Retina (tissue), 1 donor: ENCODE data around the gene SLC25A6.
"Not testable (repeated sequence)": the region's sequence is repeated elsewhere in the genome, so short reads cannot be mapped to it uniquely, and the experiment has no call there.

ENCODE experiments used
- DNase-seq: peaks from one replicate; pipeline ENCODE4 v3.0.0-alpha.2; 2016

SLC25A6 gene

DNA sequence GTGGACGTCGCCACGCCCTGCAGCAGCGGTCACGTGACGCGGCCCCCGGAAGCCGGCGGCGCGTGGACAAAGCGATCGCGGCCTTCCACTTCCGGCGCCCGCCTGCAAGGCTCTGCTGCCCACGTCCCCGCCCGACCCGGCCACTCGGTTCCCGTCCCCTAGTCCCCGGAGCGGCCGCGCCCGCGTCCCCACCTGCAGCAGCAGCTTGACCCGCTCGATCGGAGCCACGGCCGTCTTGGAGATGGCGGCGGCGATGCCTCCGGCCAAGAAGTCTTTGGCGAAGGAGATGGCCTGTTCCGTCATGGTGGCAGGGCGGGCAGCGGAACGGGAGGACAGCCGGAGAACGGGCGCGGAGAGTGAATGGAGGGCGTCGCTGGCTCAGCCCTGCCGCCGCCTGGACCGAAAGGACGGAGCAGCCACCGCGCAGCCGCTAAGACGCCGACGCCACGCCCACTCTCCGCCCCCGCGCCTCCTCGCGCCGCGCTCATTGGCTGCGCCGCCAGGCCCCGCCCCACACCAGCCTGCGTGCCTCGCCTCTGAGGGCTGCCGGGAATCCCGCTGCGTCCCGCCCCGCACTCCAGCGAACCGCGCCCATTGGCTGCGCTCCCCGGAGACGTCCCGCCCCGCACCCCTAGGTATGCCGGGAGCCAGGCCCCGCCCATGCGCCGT, at the start of gene SLC25A6:
Gene SLC25A6 (minus strand): TSS at position 407 of the 669 bp plus-strand sequence. CDS start 104 bp downstream, at position 303.
- peak; percentile 98 for DNase-seq

DNA sequence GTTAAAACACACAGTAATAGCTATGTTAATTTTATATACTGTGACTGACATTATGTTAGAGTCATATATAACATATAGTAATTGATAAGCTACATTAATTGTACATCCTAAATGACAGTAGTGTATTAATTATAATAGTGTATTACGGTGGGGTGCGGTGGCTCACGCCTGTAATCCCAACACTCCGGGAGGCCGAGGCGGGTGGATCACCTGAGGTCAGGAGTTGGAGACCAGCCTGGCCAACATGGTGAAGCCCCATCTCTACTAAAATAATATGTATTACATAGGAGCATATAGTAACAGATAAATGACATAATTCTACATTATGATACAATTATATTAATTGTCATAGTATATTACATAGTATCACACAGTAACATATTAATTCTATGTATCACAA, 48.6 kb upstream of the SLC25A6 start:
- no peak for DNase-seq

DNA sequence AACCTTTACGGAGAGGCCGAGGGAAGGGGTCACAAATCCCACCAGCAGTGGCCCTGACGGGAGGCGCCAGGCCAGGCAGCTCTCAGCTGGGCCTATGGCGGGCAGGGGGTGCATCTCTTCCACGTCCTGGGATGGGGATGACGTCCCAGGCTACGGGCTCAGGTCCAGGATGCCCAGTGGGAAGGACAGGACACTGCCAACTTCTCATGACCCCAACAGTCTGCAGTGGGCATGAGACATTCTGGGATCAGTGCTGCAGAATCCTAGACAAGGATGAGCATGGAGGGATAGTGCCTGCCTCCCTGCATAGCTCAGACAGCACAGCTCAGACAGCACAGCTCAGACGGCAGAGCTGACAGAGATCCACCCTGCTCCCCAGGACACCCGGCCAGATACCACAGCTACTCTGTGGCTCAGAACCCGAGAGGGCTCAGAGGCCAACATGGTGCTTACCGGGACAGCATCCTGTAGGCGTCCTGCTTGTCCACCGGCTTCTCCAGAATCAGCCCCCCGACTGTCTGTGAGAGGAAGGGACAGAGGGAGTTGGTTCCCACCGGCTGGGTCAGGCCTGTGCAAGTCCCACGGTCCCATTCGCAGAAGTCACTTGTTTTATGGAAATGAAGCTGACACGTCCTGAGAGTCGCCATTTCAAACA, 43.5 kb upstream of the SLC25A6 start:
- no peak for DNase-seq

DNA sequence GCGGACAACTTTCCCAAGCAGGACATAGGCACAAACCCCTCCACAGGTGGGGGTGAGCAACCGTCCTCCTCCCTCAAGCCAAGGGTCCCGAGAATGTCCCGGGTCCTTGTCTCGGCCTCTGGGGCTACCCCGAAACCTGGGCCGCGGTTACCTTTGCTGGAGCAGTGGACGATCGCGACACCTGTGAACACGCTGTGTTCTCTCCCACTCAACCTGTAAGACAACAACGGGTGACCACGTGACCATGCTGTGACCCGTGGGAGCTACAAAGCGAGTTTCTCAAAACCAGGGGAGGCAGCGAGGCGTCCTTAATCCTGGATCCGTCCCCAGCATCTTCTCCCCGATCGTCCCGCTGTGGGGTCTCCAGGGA, 42.9 kb upstream of the SLC25A6 start:
- no peak for DNase-seq

DNA sequence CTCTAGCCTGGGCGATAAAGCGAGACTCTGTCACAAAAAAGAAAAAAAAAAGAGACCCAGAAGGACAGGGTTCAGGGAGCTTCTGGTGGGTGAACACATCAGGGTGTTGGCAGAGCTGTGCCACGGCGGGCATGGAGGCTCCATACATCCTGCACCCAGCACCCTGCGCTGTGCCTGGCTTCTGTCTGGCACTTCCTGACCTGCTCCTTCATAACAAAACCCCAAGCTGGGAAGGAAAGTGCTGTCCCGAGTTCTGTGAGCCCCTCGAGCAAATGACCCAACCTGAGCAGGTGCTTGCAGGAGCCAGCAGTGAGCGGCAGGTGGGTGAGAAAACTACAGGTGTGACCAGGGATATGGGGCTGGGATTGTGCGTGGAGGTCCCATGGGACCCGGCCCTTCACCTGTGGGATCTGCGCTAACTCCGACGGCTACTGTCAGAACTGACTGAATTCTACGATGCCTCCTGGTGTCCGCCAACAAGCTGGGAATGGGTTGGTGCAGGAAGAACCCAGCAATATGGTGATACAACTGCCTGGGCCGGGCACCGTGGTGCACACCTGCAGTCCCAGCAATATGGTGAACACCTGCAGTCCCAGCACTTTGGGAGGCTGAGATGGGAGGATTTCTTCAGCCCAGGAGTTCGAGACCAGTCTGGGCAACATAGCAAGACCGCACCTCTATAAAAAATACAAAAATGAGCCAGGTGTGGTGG, 41.9 kb upstream of the SLC25A6 start:
- no peak for DNase-seq

DNA sequence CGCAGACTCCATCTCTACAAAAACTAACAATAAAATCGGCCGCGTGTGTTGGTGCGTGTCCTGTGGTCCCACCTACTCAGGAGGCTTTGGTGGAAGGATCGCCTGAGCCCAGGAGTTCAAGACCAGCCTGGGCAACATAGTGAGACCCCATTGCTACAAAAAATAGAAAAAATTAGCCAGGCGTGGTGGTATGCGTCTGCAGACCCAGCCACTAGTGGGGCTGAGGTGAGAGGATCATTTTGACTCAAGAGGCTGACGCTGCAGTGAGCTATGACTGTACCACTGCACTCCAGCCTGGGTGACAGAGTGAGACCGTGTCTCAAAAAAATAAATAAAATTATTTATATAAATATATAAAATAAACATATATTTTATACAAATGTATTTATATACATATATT, 38.5 kb upstream of the SLC25A6 start:
- DNase-seq, result no peak

DNA sequence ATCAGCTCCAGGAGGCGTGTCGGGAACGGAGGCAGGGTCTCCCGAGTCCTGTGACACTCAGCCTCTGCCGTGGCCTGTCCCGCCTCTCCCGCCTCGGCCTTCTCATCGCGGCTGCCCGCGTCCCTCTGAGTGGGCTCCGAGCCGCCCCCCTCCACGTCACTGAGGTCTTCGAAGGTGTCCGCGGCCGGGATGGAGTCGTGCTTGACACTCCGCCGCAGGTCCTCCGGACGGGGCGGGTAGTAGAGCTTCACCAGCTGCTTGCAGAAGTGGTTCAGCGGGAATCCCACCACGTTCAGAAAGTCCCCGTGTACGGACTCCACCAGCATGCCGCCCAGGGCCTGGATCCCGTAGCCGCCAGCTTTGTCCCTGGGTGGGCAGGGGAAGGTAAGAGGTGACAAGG, 35.8 kb upstream of the SLC25A6 start:
- DNase-seq, result no peak

DNA sequence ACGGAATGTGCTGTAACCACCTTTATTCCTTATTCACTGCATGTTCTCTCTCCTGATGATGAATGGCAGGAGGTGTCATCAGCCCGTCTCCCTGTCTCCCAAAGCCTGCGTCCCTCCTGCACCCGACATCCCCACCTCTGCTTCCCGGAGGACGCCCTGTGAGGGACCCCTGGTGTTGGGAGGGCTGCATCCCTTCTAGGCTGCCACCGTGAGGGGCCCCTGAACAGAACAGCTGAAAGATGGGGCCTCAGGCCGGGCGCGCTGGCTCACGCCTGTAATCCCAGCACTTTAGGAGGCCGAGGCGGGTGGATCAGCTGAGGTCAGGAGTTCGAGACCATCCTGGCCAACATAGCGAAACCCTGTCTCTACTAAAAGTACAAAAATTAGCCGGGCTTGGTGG, 34.4 kb upstream of the SLC25A6 start:
- DNase-seq, result not testable (repeated sequence)

DNA sequence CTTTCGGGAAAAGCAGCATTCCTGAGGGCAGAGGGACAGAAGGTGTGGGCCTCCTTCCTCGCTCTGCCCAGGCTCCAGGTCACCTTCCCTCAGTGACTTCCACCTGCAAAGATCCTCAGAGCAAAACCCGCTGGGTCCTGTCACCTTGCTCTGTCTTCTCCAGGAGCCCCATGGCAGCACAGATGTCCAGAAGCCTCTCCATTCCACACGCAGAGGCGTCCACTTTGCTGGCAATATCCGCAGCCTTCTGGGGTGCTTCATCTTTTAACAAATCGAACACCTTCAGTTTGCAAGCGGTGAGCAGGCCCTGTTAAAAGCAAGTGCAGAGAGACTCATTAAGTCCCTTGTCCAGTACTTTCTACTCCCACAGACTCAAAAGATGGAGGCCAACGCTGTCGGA, 33.5 kb upstream of the SLC25A6 start:
- no peak for DNase-seq

DNA sequence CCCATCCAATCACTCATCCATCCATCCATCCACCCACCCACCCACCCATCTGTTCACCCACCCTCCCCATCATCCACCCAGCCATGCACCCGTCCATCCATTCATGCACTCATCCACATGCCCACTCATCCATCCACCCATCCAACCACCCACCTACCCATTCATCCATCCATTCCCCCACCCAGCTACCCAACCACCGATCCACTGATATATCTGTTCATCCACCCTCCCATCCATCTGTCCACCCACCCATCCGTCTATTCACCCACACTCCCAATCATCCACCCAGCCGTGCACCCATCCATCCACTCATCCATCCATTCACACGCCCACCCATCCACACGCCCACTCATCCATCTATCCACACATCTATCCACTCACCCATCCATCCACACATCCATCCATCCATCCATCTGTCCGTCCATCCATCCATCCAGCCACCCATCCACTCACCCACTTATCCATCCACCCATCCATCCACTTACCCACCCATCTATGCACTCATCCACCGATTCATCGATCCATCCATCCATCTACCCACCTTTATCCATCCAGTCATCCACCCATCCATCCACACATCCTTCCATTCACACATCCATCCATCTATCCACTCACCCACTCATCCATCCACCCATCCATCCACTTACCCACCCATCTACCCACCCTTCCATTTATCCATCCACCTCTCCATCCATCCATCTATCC, 32.4 kb upstream of the SLC25A6 start:
- no peak for DNase-seq

DNA sequence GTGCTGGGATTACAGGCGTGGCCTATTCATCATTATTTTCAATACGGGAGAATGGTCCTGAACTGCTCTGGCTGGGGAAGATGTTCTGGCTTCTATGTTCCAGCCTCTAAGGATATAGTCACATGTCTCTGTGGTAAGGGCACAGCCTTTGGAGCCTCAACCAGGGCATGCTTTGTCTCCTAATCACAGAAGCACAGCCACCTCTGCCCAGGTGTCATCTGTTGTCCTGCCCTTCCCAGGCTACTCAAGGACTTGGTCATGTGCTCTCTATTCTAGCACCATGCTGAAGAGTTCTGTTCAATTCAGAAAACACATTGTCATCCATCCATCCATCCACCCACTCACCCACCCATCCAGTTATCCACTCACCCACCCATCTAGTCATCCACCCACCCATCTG, 31.3 kb upstream of the SLC25A6 start:
- no peak for DNase-seq

DNA sequence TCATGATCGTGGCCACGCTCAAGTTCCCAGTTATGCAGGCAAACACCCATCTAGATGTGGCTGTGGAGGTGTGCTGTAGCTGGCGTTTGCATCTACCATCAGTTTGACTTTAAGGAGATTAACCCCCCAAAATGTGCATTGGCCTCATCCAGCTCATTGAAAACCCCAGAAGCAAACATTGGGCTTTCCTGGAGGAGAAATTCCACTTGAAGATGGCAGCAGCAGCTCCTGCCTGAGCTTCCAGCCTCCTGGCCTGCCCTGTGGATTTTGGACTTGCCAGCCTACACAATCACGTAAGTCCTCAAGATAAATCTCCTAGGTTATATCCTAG, 30.2 kb upstream of the SLC25A6 start:
- no peak for DNase-seq

DNA sequence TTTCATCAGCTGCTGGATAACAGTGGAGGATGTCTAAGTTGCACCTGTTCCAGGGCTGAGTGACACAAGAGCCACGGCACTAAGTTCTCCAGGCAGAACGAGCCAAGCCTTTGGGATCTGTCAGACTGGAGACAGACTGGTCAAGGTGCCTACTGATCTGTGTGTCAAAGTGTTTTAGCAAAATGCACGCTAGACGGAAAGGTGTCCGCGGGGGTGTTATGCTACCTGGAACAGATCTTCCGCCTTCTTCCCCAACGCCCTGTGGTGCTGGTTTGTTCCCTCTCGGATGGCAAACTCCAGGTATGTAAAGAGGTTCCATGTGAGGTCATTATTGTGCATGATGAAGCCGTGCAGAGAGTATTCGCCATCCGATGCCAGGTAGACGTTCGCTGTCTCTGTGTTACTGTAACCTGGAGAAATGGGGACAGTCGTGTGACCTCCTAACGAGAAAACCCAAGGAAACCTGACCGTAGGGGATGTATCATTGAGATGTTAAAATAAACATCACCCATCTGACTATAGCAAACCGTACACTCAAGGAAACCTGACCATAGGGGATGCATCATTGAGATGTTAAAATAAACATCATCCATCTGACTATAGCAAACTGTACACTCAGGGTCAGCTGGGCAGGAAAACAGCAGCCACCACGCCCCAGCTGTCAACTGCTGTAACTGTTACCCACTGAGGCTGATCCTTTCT, 29.7 kb upstream of the SLC25A6 start:
- no peak for DNase-seq

DNA sequence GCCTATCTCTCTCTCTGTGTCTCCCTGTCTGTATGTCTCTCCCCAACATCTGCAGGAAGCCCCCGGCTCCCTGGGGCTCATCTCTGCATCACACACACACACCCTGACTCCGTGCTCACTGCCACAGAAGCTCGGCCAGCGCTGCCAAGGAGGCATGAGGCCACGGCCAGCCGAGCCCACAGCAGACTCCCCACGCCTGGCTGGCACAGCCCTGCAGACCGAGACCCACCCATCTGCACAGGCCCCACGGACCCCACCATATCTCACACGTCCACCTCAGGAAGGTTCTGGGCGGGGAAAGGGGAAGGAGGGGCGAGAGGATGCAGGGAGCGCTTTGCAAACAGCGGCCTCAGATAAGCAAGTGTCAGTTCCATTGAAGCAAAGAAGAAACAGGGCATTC, 28.5 kb upstream of the SLC25A6 start:
- no peak for DNase-seq

DNA sequence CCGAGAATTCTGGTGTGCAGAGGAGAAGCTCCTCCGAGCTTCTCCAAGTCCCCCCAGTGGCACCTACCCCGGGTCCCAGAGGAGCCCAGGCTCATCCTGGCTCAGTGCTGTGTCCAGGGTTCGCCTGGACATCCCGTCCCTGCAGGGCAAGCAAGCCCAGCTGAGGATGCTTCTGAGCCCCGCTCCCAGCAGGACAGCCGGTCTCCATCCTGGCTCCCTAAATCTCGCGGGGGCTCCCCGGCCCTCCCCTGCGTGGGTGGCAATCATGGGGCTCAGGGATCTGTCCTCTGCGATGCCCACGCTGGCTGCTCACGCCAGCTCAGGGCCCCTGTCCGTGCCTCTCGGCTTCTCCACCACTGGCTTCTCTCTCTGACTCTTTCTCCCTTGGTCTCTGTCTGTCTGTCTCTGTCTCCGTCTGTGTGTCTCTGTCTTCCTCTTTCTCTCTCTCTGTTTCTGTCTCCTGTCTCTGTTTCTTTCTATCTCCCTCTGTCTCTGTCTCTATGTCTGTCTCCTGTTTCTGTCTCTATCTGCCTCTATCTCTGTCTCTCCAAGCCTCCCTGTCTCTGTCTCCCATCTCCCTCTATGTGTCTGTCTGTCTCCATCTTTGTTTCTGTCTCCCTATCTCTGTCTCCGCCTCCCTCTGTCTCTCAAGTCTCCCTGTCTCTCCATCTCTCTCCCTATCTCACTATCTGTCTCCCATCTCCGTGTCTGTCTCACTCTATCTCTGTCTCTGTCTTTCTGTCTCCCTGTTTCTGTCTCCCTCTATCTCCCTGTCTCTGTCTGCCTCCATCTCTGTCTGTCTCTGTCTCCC, 27.8 kb upstream of the SLC25A6 start:
- no peak for DNase-seq

DNA sequence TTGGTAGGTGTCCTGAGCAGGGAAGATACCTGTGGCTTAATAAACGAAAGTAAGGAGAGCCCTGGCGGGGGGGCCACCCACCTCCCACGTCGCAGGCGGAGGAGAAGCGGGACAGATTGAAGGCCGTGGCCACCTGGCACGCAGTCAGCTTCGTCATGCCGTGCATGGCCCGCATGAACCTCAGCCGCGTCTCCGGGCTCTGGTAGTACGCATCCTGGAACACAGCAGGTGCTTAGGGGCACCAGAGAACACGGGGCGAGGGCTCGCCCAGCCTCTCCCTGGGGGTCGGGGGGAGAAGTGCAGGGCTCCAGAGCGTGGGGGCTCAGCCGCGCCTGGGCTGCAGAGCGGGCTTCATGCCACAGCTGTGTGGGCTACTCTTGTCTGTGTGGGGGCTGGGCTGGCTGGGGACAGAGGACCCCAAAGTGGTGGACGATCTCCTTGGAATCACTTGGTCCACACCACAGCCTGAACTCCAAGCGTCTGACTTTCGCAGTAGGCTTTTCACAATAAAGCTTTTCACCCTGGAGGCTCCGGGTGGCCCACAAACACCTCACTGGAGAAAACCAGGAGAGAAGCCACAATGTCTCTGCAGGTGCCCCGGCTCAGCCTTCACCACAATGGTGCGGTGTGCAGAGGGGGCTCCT, 27.1 kb upstream of the SLC25A6 start:
- DNase-seq, result no peak

DNA sequence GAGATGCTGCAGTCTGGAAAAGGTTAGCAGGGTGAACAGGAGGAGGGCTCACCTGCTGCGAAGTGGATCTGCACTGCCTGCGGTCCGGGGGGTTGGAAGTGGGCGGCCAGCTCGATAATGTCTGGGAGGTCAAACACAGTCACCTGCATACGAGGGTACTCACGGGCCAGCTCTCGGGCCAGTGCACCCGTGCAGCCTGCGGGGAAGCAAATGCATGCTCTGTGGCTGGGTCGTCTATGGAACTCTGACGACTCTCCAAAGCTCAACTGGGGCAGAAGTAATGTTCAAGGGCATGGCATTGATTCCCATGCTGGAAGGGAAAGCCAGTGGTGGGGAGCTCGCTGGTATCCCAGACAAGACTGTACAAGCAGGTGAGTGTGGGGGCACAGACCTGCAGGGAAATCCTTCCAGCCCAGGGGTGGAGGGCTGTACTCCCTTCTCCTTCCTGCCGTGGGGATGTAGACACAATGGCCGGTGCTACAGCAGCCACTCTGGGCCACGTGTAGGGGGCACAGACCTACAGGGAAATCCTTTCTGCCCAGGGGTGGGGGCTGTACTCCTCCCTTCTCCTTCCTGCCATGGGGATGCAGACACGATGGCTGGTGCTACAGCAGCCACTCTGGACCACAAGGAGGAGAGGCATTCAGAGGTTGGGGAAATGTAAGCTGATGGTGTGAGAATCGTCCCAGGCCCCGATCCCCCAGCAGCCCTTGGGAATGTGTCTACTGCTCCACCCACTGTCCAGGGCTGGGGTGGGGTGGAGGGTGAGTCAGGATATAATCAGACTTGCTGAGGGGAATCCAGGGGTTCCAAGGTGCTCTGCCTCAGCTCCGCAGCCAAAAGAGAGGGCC, 26.2 kb upstream of the SLC25A6 start:
- DNase-seq, result no peak

DNA sequence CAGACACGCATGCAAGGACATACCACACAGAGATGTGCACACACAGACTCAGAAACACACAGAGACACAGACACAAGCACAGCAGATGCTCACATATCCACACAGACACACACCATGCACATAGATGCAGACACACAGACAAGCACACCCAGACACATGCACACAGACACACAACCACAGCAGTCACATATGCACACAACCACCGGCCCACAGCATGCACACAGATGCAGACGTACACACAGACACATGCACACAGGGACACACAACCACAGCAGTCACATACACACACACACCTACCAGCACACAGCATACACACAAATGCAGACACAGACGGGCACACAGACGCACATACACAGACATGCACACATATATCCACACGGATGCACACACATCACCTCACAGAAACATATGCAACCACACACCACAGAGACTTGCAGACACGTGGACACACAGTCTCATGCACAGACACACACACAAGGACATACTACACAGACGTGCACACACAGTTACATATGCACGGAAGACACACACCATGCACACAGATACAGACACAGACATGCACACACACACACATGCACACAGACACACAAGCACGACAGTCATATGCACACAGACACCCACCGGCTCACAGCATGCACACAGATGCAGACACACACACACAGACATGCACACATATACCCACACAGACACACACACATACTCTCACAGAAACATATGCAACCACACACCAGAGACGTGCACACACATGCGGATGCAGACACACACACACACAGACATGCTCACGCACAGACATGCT, 25.2 kb upstream of the SLC25A6 start:
- DNase-seq, result no peak

DNA sequence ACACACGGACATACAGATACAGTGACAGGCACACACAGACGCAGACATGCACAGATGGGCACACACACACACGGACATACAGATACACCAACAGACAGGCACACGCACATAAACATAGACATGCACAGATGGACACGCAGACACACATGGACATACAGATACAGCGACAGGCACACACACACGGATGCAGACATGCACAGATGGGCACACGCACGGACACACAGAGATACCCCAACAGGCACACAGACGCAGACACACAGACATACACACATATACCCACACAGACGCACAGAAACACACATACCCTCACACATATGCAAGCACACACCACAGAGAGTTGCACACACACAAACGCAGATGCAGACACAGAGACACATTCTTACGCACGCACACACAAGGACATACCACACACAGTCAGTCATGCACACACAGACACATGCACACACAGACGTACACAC, 24.4 kb upstream of the SLC25A6 start:
- DNase-seq, result no peak
